Stimulated activated CD4-positive, alpha-beta T cell treated with anti-CD3 and anti-CD28 coated beads, Interleukin-1b, Interleukin-23, amount 100 ng/mL, for 48 hours (primary cell): ENCODE measurements around the gene AFF1.

ENCODE experiments used
- DNase-seq: peaks from one replicate; pipeline ENCODE4 v3.0.0-alpha.2; 2020

Gene AFF1

DNA sequence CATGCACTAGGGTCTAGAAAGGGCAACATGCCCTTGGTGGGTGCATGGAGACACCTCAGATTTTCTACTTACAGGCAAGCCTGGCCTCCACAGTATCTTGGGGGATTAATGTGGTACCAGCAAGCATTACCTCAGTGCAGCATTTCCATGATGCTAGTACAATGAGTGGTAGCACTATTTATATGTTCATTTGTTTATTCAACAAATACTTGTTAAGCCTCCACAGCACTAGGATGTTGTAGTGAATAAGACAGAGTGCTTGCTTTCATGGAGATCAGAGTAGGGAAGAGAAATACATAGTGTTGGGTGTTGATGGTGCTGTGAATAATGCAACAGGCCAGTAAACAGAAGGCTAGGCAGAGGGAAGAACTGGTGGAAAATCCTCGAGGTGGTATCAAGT lies 152.2 kb downstream of the AFF1 start:
- DNase-seq = no peak

DNA sequence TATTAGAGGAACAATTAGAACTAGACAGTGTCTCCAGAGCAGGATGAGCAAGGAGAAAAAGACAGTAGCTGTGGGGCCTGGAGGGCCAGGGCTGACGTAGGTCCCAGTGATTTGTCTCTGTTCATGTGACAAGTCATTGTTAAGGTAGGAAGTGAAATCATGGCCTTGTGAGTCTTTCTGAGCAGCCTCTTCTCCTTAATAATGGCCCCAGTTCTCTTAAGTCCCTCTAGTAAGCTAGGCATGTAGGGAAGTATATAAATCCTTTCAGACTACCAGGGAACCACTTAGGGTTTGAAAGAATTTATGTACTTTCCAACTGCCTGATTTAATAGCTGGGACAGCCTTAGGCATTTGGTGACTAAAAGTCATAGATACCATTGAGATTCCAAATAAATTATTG lies 152.6 kb downstream of the AFF1 start:
- DNase-seq = no peak

DNA sequence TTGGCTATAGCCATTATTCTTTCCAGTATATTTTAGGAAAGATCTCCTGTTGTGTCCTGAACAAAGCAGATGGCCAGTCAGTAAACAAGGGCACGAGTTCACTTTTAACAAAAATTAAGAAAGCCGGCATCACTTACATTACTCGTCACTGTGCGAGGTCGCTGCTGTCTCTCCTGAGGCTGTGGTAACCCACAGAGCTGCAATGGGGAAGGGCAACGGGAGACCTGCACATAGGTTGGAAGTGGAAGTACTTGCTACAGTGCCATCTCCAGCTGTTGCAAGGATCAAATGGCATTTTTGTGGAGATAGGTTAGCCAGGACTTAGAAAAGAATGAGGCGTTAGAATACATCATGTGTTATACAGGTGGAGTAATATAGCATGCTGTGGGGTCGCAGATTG lies 153.4 kb downstream of the AFF1 start:
- no peak for DNase-seq

DNA sequence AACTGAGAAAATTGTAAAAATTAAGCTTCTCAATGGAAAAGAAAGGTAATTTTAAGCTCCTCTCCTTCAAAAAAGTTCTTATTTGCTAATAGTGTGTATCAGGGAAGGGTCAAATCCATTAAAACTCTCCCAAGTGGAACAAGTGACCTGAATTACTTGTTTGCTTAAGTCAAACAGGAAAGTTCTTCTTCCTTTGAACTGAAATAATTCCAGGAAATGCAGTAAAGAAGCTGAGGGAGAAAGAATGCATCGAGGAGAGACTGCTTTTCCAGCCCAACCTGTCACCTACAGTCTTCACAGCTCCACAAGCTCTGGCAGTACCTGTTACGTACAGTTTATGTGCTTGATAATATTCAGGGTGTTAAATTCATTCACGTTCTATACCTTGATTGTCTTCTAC lies 154.6 kb downstream of the AFF1 start:
- no peak for DNase-seq

GRCh38 chr4:87090305-87090704 lies 155.5 kb downstream of the AFF1 start:
- no peak for DNase-seq

GRCh38 chr4:87092389-87093141 lies 157.8 kb downstream of the AFF1 start:
- no peak for DNase-seq

DNA sequence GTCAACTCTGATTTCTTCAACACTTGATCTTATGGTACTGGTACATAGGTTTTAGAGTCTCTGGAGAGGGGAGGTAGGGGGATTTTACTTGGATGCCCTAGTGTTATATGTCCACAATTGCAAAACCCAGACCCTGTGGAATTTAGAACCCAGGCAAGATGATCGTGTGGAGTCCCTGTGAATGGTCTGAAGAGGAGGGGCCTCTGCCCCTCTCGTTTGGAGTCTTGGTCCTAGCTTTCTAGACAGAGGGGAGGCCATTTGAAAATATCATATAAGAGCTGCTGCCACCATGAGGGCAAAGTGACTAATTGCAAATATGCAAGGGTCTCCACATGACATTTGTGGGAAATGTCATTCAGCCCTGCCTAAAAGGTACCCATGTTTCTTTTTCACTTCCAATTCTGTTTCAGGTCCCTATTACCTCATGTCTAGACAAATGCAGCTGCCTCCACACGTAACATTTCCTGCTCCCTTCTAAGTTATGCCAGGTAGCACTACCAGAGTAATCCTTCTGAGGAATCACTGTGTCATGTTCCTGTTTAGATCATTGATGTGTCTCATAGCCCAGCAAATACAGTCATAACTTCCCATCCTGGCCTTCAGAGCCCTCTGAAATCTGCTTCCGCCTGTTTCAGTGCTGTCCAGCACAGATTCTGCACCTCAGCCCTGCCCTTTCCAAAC lies 158.8 kb downstream of the AFF1 start:
- peak; percentile 45 for DNase-seq

DNA sequence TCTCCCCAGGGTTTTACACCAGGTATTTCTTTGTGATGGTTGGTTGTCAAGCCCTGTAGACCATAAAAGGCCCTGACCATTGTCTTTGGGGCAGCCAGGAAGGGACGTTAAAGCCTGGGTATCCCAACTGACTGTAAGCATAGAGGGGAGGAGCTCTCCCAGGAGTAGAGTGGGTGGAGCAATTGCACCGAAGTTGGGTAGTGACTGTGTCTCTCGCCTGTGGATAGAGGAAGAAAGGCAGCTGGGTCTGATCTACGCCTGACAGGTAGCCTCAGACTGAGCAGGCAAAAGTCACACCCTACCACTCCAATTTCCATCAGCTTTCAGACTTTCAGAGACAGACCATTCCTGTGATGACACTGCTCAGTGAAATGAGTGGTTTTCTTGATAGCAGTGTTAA lies 162.3 kb downstream of the AFF1 start:
- peak; percentile 22 for DNase-seq

DNA sequence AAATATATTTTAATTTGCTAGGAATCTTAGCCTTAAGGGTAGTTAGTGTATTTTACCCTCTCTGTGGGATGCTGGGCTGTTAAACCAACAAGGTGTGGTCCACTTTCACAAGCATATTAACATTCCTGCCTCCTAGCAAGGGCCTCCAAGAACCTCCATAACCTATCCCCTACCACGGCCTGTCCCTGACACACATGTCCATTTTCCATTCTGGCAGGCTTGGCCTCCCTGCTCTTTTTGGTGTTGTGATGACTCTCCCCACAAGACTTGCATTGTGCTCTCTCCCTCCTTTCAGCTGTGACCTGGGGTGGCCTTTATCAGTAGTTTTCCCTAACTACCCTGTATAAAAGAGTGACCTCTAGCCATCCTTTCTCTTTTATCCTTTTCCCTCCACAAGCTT lies 165.4 kb downstream of the AFF1 start:
- no peak for DNase-seq

- no peak for DNase-seq
Measured at GRCh38 chr4:87101543-87102199, 166.9 kb downstream of the AFF1 start.

- no peak for DNase-seq
Measured at GRCh38 chr4:87103086-87103485, 168.3 kb downstream of the AFF1 start.

GRCh38 chr4:87103691-87104187 lies 168.9 kb downstream of the AFF1 start:
- DNase-seq = no peak

GRCh38 chr4:87105101-87105845 lies 170.5 kb downstream of the AFF1 start:
- no peak for DNase-seq

GRCh38 chr4:87108142-87108546 lies 173.3 kb downstream of the AFF1 start:
- DNase-seq = peak; percentile 31

- no peak for DNase-seq
Measured at GRCh38 chr4:87109121-87109520, 174.3 kb downstream of the AFF1 start.

DNA sequence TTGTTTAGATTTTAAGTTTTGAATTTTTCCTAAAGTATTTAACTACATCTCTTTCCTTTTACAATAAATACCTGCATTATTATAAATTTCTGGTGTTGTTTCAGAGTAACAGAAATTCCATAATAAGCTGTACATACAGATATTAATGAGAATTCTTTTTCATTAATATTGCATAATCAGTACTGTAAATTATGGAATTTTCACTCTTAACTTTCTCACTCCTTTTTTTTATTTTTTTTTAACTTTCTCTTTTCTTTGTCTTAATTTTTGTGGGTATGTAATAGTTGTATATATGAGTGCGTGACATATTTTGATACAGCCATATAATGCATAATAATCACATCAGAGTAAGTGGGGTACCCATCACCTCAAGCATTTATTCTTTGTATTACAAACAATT lies 175.1 kb downstream of the AFF1 start:
- DNase-seq = no peak

- DNase-seq = no peak
Measured at GRCh38 chr4:87112063-87112462, 177.3 kb downstream of the AFF1 start.

DNA sequence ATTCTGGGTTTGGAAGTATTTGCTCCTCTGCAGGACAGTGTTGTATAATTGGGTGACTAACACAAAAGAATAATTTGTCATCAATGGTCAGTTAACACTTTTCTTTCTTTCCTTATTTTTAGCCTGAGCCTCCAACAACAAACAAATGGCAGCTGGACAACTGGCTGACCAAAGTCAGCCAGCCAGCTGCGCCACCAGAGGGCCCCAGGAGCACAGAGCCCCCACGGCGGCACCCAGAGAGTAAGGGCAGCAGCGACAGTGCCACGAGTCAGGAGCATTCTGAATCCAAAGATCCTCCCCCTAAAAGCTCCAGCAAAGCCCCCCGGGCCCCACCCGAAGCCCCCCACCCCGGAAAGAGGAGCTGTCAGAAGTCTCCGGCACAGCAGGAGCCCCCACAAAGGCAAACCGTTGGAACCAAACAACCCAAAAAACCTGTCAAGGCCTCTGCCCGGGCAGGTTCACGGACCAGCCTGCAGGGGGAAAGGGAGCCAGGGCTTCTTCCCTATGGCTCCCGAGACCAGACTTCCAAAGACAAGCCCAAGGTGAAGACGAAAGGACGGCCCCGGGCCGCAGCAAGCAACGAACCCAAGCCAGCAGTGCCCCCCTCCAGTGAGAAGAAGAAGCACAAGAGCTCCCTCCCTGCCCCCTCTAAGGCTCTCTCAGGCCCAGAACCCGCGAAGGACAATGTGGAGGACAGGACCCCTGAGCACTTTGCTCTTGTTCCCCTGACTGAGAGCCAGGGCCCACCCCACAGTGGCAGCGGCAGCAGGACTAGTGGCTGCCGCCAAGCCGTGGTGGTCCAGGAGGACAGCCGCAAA lies 179.6 kb downstream of the AFF1 start:
- no peak for DNase-seq

DNA sequence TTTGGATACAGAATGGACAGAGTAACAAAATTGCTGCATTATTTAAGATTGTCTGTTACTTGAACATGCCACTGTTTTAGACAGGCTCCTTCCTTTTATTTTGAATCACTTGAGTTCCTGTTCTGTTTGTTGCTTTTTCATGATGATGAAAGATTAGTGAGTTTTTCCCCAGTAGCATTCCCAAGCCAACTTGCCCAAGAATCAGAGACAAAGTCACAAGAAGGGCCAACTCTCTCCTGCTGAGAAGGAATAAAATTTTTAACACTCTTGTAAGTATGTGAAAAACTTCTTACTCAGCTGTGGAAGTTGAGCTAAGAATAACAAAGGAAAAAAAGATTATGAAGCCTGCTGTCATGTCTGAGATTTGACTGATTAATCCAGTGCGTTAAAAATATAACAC lies 181.4 kb downstream of the AFF1 start:
- no peak for DNase-seq

GRCh38 chr4:87117051-87117731 lies 182.4 kb downstream of the AFF1 start:
- no peak for DNase-seq

GRCh38 chr4:87117732-87118075 lies 182.9 kb downstream of the AFF1 start:
- no peak for DNase-seq

GRCh38 chr4:87118421-87118820 lies 183.6 kb downstream of the AFF1 start:
- no peak for DNase-seq
